GM19240 (cell line): ENCODE data around the gene TSTD1.

Experiments used
- DNase-seq: peaks from one replicate; pipeline ENCODE4 v3.0.0; 2011; ENCODE audit warnings: low spot score; ENCODE audit not compliant: insufficient read length

The TSTD1 gene

DNA sequence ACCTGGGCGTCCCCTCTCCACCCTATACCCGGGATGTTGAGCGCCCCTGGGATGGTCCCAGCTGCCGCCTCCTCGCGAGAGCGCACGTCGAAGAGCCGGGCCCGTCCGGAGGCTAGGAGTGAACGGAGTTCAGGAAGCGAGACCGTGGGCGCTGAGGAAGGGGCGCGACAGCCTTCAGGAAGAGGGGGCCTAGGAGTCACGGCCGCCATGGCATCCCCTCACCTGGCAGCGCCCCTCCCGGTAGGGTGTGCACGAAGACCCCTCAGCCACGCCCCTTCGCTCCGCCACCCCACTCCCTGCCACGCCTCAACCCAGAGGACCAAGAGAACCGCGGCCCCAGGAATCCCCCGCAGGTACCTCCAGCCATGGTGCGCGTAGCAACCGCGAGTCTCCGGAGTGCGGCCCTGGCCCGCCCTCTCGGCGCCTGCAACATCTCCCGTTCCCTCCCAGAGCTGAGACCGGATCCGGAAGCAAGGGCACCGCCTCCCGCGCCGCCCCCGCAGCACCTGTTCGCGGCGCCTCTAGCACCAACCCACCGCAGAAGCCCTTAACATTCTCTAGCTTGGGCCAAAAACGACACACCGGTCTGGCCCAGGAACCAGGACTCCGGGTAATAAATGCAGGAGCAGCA, at the start of gene TSTD1:
Gene TSTD1 (minus strand): TSS at position 442 of the 631 bp plus-strand sequence. CDS start 75 bp downstream, at position 367.
- peak; percentile 90 for DNase-seq

- DNase-seq: no peak
Measured at GRCh38 chr1:161086457-161086856, 47.7 kb upstream of the TSTD1 start.

GRCh38 chr1:161085165-161085564, 46.4 kb upstream of the TSTD1 start:
- DNase-seq: no peak

DNA sequence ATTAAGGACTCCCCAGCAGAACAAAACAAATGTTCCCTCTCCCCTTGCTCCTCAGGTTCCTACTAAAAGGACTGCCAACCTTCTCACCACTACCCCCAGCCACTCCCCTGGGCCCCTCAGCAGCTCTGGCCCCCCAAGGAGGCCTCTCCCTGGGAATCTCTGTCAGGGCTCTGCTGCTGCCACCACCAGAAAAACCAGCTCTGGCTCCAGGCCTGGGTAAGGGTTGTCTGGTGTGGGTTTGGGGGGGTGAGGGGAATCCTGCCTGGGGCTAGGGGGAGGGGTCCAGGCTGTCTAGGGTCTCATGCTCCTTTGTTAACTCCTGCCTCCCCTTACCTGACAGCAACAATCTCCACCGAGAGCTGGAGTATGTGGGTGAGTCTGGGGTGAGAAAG, 45.8 kb upstream of the TSTD1 start:
- DNase-seq: no peak

DNA sequence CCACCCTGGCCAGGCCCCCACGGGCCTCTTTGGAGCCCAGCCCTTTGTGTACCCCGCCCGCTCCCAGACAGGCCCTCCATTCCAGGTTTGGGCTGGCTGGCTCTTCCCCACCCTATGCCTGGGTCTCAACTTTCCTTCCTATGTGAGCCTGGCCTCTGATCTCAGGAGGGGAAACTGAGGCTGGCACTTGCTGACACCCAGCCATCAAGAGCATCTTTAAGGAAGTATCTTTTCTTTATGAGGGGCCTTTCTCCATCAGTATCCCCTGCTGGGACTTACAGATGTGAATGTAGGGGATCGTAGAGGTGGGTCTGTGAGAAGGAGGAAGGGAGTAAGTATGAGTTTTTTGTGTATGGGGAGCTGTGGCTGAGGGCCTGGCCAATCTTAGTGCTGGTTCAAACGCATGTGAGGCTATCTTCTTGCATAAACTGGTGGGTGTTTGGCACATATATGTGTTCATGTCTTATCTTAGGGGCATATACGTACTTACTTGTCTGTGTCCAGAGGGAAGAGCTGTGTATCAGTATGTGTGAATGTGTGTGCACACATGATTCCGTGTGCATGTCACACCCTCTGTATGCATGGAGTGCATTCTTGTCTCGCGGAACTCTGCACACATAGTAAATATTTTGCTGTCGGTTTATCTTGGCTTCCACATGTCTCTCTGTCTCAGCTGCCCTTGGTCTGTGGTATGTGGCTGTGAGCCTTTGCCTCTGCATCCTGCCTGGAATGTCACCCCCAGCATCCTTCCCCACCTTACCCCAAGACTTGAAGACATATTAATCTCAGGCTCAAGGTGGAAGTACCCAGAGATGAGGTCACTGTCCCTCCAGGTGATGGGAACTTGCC, 45.2 kb upstream of the TSTD1 start:
- DNase-seq: no peak

GRCh38 chr1:161082996-161083747, 44.4 kb upstream of the TSTD1 start:
- DNase-seq: no peak

DNA sequence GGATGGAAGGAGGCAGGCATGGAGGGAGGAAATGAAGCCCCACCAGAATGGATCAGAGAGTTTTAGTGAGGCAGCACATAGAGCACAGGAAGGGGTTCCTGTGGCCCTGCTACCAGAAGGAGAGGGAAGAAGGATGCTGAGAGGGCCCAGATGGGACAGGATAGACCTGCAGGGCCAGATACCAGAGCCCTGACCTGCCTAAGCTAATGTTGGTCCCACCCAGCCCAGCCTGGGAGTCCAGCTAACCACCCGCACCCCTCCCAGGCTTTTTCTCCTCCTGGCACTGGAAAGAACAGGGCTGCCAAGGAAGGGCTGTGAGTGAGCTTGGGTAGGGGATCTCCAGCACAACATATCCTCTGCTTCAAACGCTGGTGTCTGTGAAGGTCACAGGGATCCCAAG, 43.7 kb upstream of the TSTD1 start:
- no peak for DNase-seq

DNA sequence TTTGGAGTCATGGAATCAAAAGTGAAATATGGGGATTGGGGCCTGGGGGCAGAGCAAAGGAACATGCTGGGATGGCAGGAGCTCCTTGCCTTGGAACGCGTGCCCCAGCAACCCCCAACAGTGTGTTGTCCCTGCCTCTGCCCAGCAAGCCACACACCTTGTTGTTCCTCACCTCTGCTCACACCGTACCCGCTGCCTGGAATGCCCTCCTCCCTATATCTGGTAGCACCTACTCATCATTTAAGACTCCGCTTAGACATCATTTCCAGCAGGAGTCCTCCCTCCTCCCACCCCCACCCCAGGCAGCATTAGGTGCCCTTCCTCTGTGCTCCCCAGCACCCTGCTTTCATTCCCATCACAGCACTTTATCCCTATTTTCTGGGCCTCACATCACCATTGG, 42.8 kb upstream of the TSTD1 start:
- DNase-seq: no peak

GRCh38 chr1:161080441-161081405, 42.0 kb upstream of the TSTD1 start:
- DNase-seq: no peak

GRCh38 chr1:161079436-161080110, 40.8 kb upstream of the TSTD1 start:
- no peak for DNase-seq

- DNase-seq: no peak
Measured at GRCh38 chr1:161077426-161077825, 38.7 kb upstream of the TSTD1 start.

DNA sequence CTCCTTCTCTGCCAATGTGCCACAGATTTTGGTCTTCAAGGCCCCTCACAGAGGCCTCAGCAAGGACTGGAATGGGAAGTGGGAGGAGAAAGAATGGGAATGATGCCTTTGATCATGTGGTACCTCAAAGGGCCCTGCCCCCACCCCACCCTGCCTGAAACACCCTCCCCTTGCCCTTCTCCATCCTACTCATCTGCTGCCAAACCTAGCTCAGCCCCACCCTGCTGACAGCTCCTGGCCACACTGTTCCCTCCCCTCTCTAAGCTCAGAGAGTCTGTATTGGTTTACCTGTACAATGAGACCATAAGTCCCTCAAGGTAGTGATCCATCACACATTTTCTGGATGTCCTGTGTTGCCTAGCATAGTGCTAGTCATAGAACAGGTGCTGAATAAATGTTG, 37.6 kb upstream of the TSTD1 start:
- DNase-seq: no peak

- DNase-seq: no peak
Measured at GRCh38 chr1:161074676-161075368, 36.1 kb upstream of the TSTD1 start.

GRCh38 chr1:161073474-161074121, 34.8 kb upstream of the TSTD1 start:
- DNase-seq: no peak

- no peak for DNase-seq
Measured at GRCh38 chr1:161072751-161073449, 34.1 kb upstream of the TSTD1 start.

DNA sequence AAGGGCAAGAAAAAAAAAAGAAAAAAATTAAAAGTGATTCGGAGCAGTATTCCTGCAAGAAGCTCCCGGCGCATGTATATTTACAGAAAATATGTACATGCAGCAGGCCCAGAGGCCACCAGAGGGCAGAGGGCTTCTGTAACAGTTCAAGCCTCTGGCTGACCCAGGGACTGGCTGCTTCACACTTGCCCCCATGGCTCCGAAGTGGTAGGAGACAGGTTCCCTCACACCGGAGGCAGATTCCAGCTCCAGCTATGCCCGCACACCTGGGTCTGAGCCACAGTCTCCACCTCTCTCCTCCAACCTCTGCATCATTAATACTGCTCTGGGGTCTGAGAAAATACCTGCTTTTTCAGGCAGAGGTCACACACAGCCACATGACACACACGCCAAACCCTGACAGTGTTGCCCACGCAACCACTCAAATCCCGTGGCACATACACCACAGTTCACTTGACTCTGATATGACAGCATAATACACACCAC, 33.2 kb upstream of the TSTD1 start:
- DNase-seq: peak; percentile 65

DNA sequence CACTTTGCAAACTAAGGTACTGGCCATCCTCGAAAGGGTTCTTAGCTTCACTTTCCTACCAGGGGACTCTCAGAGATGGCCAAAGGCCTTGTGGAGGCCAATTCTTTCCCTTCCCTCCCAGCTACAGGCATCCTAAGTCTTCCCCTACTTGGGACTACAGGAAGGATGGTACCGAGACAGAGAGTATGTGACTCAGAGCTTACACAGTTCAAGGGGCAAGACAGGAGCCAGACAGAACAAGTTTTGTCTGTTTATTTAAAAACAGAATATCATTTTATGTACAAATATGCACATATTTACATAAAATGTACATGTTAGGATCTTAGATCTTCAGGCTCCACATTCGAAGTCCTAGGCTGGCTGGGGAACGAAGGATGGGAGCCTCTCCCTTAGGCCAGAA, 32.0 kb upstream of the TSTD1 start:
- no peak for DNase-seq

GRCh38 chr1:161069731-161070270, 31.0 kb upstream of the TSTD1 start, which contains the start of gene ARHGAP30:
ARHGAP30 (minus strand) TSS chr1:161069891; CDS start chr1:161069624, 267 bp downstream.
- DNase-seq: peak; percentile 99
